HepG2 (cell line): ENCODE measurements around the gene LAMB3. TPM values are rescaled to one million over a fixed set of nuclear protein-coding genes. Genes with fewer than 3 reads are reported as not detected.
A peak's percentile ranks its signal among the peaks of the same experiment; 100 is the strongest.

Experiments
- DRAP1 ChIP-seq: IDR thresholded peaks from 2 replicates; pipeline ENCODE4 v1.6.1; 2016; ENCODE audit warnings: missing genetic modification reagents, missing compliant biosample characterization
- ELF3 ChIP-seq: IDR thresholded peaks from 2 replicates; pipeline ENCODE4 v1.6.1; 2016; ENCODE audit warnings: missing genetic modification reagents, missing compliant biosample characterization
- EP300 ChIP-seq, 3 experiments: sonication (generic) in 1 of 3; formaldehyde crosslinking in 1 of 3; IDR thresholded peaks; 2 replicates each; pipeline versions ENCODE4 v1.5.1 to v1.6.1; 2011 to 2020; ENCODE audit warnings: low read depth in 2 of 3, low read length in 2 of 3, borderline replicate concordance in 1 of 3, improper control_type of control experiment in 1 of 3, mild to moderate bottlenecking in 1 of 3, missing genetic modification reagents in 1 of 3, moderate library complexity in 1 of 3
- FOXJ3 ChIP-seq: sonication (generic); formaldehyde crosslinking; IDR thresholded peaks from 2 replicates; pipeline ENCODE4 v1.4.0; 2020; ENCODE audit warnings: missing genetic modification reagents, mild to moderate bottlenecking, borderline replicate concordance
- FUBP1 ChIP-seq: sonication (generic); formaldehyde crosslinking; IDR thresholded peaks from 2 replicates; pipeline ENCODE4 v1.5.1; 2020; ENCODE audit warnings: missing genetic modification reagents, mild to moderate bottlenecking, borderline replicate concordance
- GTF3A ChIP-seq: sonication (generic); formaldehyde crosslinking; conservative IDR thresholded peaks from 2 replicates; pipeline ENCODE4 v1.4.0; 2020; ENCODE audit warnings: mild to moderate bottlenecking, missing genetic modification reagents
- HNF1A ChIP-seq, 2 experiments: sonication (generic) in 1 of 2; formaldehyde crosslinking in 1 of 2; IDR thresholded peaks; 2 replicates each; pipeline versions ENCODE4 v1.4.0 to v1.6.1; 2016 to 2020; ENCODE audit warnings: borderline replicate concordance in 1 of 2, low read depth in 1 of 2, mild to moderate bottlenecking in 1 of 2, missing genetic modification reagents in 1 of 2
- JARID2 ChIP-seq: sonication (generic); formaldehyde crosslinking; IDR thresholded peaks from 2 replicates; pipeline ENCODE4 v1.8.1; 2023; ENCODE audit warnings: missing genetic modification reagents, inconsistent platforms; ENCODE audit not compliant: insufficient replicate concordance
- NBN ChIP-seq: fragments of 450-650 bp; conservative IDR thresholded peaks from 2 replicates; pipeline ENCODE4 v1.6.1; 2017
- NFYC ChIP-seq: IDR thresholded peaks from 2 replicates; pipeline ENCODE4 v1.6.1; 2016; ENCODE audit warnings: missing genetic modification reagents, missing compliant biosample characterization
- PITX1 ChIP-seq: sonication (generic); formaldehyde crosslinking; IDR thresholded peaks from 2 replicates; pipeline ENCODE4 v1.5.1; 2020; ENCODE audit warnings: mild to moderate bottlenecking, missing genetic modification reagents
- RNF2 ChIP-seq: fragments of 450-650 bp; conservative IDR thresholded peaks from 2 replicates; pipeline ENCODE4 v1.6.1; 2016; ENCODE audit warnings: low read depth
- SOX5 ChIP-seq: IDR thresholded peaks from 2 replicates; pipeline ENCODE4 v1.6.1; 2016; ENCODE audit warnings: borderline replicate concordance
- SOX6 ChIP-seq, 2 experiments: fragments of 450-650 bp in 1 of 2; sonication (generic) in 1 of 2; formaldehyde crosslinking in 1 of 2; IDR thresholded peaks; 2 replicates each; pipeline versions ENCODE4 v1.4.0 to v1.6.1; 2017 to 2020; ENCODE audit warnings: antibody characterized with exemption in 1 of 2, mild to moderate bottlenecking in 1 of 2, missing genetic modification reagents in 1 of 2
- SP2 ChIP-seq: sonication (generic); formaldehyde crosslinking; IDR thresholded peaks from 2 replicates; pipeline ENCODE4 v1.5.1; 2020; ENCODE audit warnings: mild to moderate bottlenecking, missing genetic modification reagents
- SUZ12 ChIP-seq: fragments of 150-350 bp; IDR thresholded peaks from 2 replicates; pipeline ENCODE4 v1.6.1; 2014; ENCODE audit warnings: low read depth, low read length
- TIGD3 ChIP-seq: sonication (generic); formaldehyde crosslinking; IDR thresholded peaks from 2 replicates; pipeline ENCODE4 v1.5.1; 2020; ENCODE audit warnings: mild to moderate bottlenecking, missing genetic modification reagents, borderline replicate concordance
- ZFY ChIP-seq: sonication (generic); formaldehyde crosslinking; IDR thresholded peaks from 2 replicates; pipeline ENCODE4 v1.4.0; 2020; ENCODE audit warnings: missing genetic modification reagents
- ZMYM2 ChIP-seq: sonication (generic); formaldehyde crosslinking; IDR thresholded peaks from 2 replicates; pipeline ENCODE4 v1.8.0; 2022; ENCODE audit warnings: mild to moderate bottlenecking, missing genetic modification reagents
- ZNF121 ChIP-seq: sonication (generic); formaldehyde crosslinking; IDR thresholded peaks from 2 replicates; pipeline ENCODE4 v1.5.0; 2020; ENCODE audit warnings: mild to moderate bottlenecking, missing genetic modification reagents
- ZNF354B ChIP-seq: sonication (generic); formaldehyde crosslinking; IDR thresholded peaks from 2 replicates; pipeline ENCODE4 v1.8.0; 2022; ENCODE audit warnings: mild to moderate bottlenecking, missing genetic modification reagents
- ZNF790 ChIP-seq: sonication (generic); formaldehyde crosslinking; IDR thresholded peaks from 2 replicates; pipeline ENCODE4 v1.8.0; 2022; ENCODE audit warnings: missing genetic modification reagents, mild to moderate bottlenecking, borderline replicate concordance
- polyA plus RNA-seq, 8 experiments: library from polyadenylated mRNA; depleted of rRNA in 3 of 8; stranded (reverse) in 7 of 8; unstranded in 1 of 8; fragments of >200 nt; fragmentation: Illumina TruSeq in 4 of 8; extraction: Trizol in 4 of 8; gene quantifications; 2 replicates each; pipeline versions ENCODE4 v1.2.1 to v1.2.3, GENCODE V29; 2011 to 2016; ENCODE audit warnings: low read depth in 4 of 8, missing spikeins in 1 of 8, mixed read lengths in 1 of 8; ENCODE audit not compliant: insufficient read depth in 1 of 8
- total RNA-seq, 5 experiments: library from RNA; depleted of rRNA; stranded (reverse); fragments of >200 nt; fragmentation: Illumina TruSeq; extraction: Trizol; gene quantifications; 2 replicates each; pipeline ENCODE4 v1.2.3, GENCODE V29; 2016; ENCODE audit warnings: low read depth in 1 of 5

Gene LAMB3
- total and polyA plus RNA-seq, 2 of the 13 experiments (the other 11 are each of a cell fraction or from before 2014, with no cell fraction given): 0.18 to 0.24 TPM

GRCh38 chr1:209653915-209654351 is 1.7 kb upstream of the LAMB3 start (continued):
- TF ChIP-seq ZMYM2 (CRISPR knock-in tag) (no peak), SOX6 (IDR thresholded peaks at IDR 0.05) (no peak), SOX6 (CRISPR knock-in tag; IDR thresholded peaks at IDR 0.05) (peak; percentile 90), DRAP1 (no peak), ZNF354B (CRISPR knock-in tag) (no peak), ZNF121 (CRISPR knock-in tag) (no peak), HNF1A (IDR thresholded peaks at IDR 0.05; ENCODE audit: low read depth) (peak; percentile 94), HNF1A (CRISPR knock-in tag; IDR thresholded peaks at IDR 0.05; ENCODE audit: borderline replicate concordance) (peak; percentile 95; the same call in 1 of the 2 replicates), RNF2 (no peak), EP300 (IDR thresholded peaks at IDR 0.05; ENCODE audit: low read depth in 2 of 2, low read length in 2 of 2) (peak in 1 of 2 experiments; percentile 34; a peak in 1 of 4 replicates), EP300 (CRISPR knock-in tag; IDR thresholded peaks at IDR 0.05; ENCODE audit: borderline replicate concordance) (no peak), SOX5 (CRISPR knock-in tag) (peak; percentile 39; the same call in 1 of the 2 replicates), SP2 (CRISPR knock-in tag) (no peak), NBN (no peak), FUBP1 (CRISPR knock-in tag) (no peak), ZFY (CRISPR knock-in tag) (no peak), TIGD3 (CRISPR knock-in tag) (no peak), ZNF790 (no peak), FOXJ3 (CRISPR knock-in tag) (no peak), NFYC (CRISPR knock-in tag) (no peak), PITX1 (CRISPR knock-in tag) (no peak), JARID2 (no peak), GTF3A (no peak), ELF3 (CRISPR knock-in tag) (no peak), SUZ12 (no peak)
